Measurements from ENCODE around the gene IKZF4.
"Not testable (repeated sequence)": the region's sequence is repeated elsewhere in the genome, so short reads cannot be mapped to it uniquely, and the experiment has no call there.

DNA sequence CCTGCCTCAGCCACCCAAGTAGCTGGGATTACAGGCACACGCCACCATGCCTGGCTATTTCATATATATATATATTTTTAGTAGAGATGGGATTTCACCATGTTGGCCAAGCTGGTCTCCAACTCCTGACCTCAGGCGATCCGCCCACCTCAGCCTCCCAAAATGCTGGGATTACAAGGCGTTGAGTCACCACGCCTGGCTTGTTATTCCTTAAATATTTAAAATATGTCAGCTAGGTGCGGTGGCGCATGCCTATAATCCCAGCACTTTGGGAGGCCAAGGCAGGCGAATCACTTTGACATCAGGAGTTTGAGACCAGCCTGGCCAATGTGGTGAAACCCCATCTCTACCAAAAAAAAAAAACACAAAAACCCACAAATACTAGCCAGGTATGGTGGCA is 39.1 kb downstream of the IKZF4 start:
- TF ChIP-seq, protein P1, sequence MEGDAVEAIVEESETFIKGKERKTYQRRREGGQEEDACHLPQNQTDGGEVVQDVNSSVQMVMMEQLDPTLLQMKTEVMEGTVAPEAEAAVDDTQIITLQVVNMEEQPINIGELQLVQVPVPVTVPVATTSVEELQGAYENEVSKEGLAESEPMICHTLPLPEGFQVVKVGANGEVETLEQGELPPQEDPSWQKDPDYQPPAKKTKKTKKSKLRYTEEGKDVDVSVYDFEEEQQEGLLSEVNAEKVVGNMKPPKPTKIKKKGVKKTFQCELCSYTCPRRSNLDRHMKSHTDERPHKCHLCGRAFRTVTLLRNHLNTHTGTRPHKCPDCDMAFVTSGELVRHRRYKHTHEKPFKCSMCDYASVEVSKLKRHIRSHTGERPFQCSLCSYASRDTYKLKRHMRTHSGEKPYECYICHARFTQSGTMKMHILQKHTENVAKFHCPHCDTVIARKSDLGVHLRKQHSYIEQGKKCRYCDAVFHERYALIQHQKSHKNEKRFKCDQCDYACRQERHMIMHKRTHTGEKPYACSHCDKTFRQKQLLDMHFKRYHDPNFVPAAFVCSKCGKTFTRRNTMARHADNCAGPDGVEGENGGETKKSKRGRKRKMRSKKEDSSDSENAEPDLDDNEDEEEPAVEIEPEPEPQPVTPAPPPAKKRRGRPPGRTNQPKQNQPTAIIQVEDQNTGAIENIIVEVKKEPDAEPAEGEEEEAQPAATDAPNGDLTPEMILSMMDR (IDR thresholded peaks at IDR 0.05), result not testable (repeated sequence)
- not testable (repeated sequence) for TF ChIP-seq POLR2A (IDR thresholded peaks at IDR 0.05)
